Heart left ventricle (tissue), 16 donors: Measurements from ENCODE around the gene NUP43. TPM values are rescaled to one million over a fixed set of nuclear protein-coding genes. Genes with fewer than 3 reads are reported as not detected.
"Not testable (repeated sequence)": the region's sequence is repeated elsewhere in the genome, so short reads cannot be mapped to it uniquely, and the experiment has no call there.

Experiments
- ATAC-seq, 4 donors: fragments of 200-7000 bp; cut with Tn5 transposase; one replicate each; pipeline ENCODE4 v1.9.1; 2020 to 2022; ENCODE audit warnings: moderate library complexity in 4 of 4, mild to moderate bottlenecking in 3 of 4, moderate number of reproducible peaks in 1 of 4
- DNase-seq, 5 donors: peaks; one replicate each; pipeline ENCODE4 v3.0.0-alpha.2; 2020
- H3K27ac ChIP-seq, 12 donors: fragments of 200-600 bp; sonication (generic) in 4 of 12; one replicate each; pipeline versions ENCODE4 v1.5.0 to v1.8.0; 2016 to 2022; ENCODE audit warnings: mild to moderate bottlenecking in 2 of 12
- H3K27me3 ChIP-seq, 9 donors: fragments of 200-600 bp; sonication (generic) in 2 of 9; one replicate each; pipeline versions ENCODE4 v1.5.1 to v1.8.0; 2016 to 2022; ENCODE audit warnings: mild to moderate bottlenecking in 3 of 9
- H3K36me3 ChIP-seq, 9 donors: fragments of 200-600 bp; sonication (generic) in 2 of 9; one replicate each; pipeline versions ENCODE4 v1.5.0 to v1.8.0; 2018 to 2022; ENCODE audit warnings: mild to moderate bottlenecking in 2 of 9
- H3K4me1 ChIP-seq, 12 donors: fragments of 200-600 bp; sonication (generic) in 4 of 12; one replicate each; pipeline versions ENCODE4 v1.5.0 to v1.8.0; 2016 to 2022; ENCODE audit warnings: mild to moderate bottlenecking in 3 of 12
- H3K4me3 ChIP-seq, 12 donors: fragments of 200-600 bp; sonication (generic) in 4 of 12; one replicate each; pipeline versions ENCODE4 v1.5.0 to v1.8.0; 2017 to 2022; ENCODE audit warnings: mild to moderate bottlenecking in 9 of 12, moderate library complexity in 4 of 12
- H3K9me3 ChIP-seq, 12 donors: fragments of 200-600 bp; sonication (generic) in 4 of 12; one replicate each; pipeline versions ENCODE4 v1.5.0 to v1.8.0; 2016 to 2022; ENCODE audit warnings: mild to moderate bottlenecking in 1 of 12
- CTCF ChIP-seq, 12 donors: fragments of 200-600 bp; sonication (generic) in 4 of 12; IDR thresholded peaks; one replicate each; pipeline versions ENCODE4 v1.5.0 to v1.8.0; 2018 to 2022; ENCODE audit warnings: antibody characterized with exemption in 12 of 12, mild to moderate bottlenecking in 5 of 12
- POLR2A ChIP-seq, 2 donors: fragments of 450-650 bp; IDR thresholded peaks; one replicate each; pipeline ENCODE4 v1.6.1; 2017; ENCODE audit warnings: antibody characterized with exemption in 2 of 2, mild to moderate bottlenecking in 2 of 2, moderate library complexity in 2 of 2
- WGBS, 4 donors: extraction: QIAGEN DNeasy Blood & Tissue Kit in 2 of 4; methylation state at CpG; one replicate each; pipeline versions ENCODE4 v1.1.5 to v1.1.7; 2013 to 2018; 5-methylcytosine and 5-hydroxymethylcytosine counted together
- intact Hi-C, 10 donors: fragments of 100-400 bp; cut with DNase I; formaldehyde crosslinking; loops; one replicate each; pipeline versions ENCODE4 v1.11.1 to v1.14.2; 2022
- polyA plus RNA-seq, 2 donors: library from polyadenylated mRNA; stranded (reverse); fragments of 200-250 nt; gene quantifications; one replicate each; pipeline ENCODE4 v1.2.3, GENCODE V29; 2013
- total RNA-seq, 9 donors: library from RNA; depleted of rRNA in 2 of 9; stranded (reverse); fragments of >200 nt in 2 of 9; fragmentation: NEBNext Ultra II Directional in 3 of 9; extraction: Animal tissue kit (Norgen Biotek cat#: 25700) in 3 of 9; gene quantifications; one replicate each; pipeline versions ENCODE4 v1.1.0 to v1.2.4, GENCODE V29; 2016 to 2023
- donor health status: ischemic (EF 13 %, LVEDD 7.1; RV severe dilation, severe dysfunction).
- donor health status: healthy with polysubstance abuse.
- donor health status: DM: no; HTN: yes; CAD: no.
- donor health status: DM: no; HTN: no; CAD: no.
- donor health status: ischemic (EF 25% LVEDD 6.9; RV normal size, moderate dysfunction).
- donor health status: ischemic (EF 25% LVEDD 5.7; RV mildly dilated, moderate dysfunction).
- donor health status: healthy.
- donor health status: DM: yes; HTN: yes; CAD: no.
- donor health status: ischemic (EF 35%, LVEDD 5.7; RV mildly dilated, moderate dysfunction).
- donor health status: nonischemic (EF 11% LVEDD 7.7; RV severe dilation, severe dysfunction).
- donor health status: DM: yes; HTN: yes; CAD: no.
- donor health status: PGD.
- donor health status: ischemic (EF 29% LVEDD 5.4; RV normal size, mild dysfunction).
- donor health status: nonischemic (EF 23%, LVEDD 6.1; RV moderate dilation, normal function).

The NUP43 gene
- total and polyA plus RNA-seq, 11 donors: 12.2 to 32.9 (median 25.7) TPM

- Histone ChIP-seq H3K9me3 (no peaks in the 10 kb centered on the region), H3K27ac (peak within 1 kb of the TSS; percentile 49 to 96 (median 90)), H3K4me3 (peak within 1 kb of the TSS; percentile 65 to 100 (median 89)), H3K4me1 (peaks cover 0 to 63% (median 38%) of the 10 kb centered on the region in 12 donors), H3K27me3 (no peaks in the 10 kb centered on the region), H3K36me3 (no peaks in the 10 kb centered on the region)
- ATAC-seq: peak; percentile 94 to 98 (median 98)
- peak; percentile 89 to 96 (median 94) for DNase-seq
- TF ChIP-seq POLR2A (IDR thresholded peaks at IDR 0.05): peak in 1 of 2 donors; percentile 78
- no peak for TF ChIP-seq CTCF (IDR thresholded peaks at IDR 0.05)
- 0% methylated on average over 25 to 60 of the region's 60 CpGs for WGBS, 4 donors
- intact Hi-C loops: loop anchor here in 1 of 10 donors (10.0 kb wide), 1 partner anchor 115 kb away; the partner anchor contains the start of gene LRP11
These were observed 3.3 kb upstream of the NUP43 start, which contains the start of gene PCMT1 for GRCh38 chr6:149749594-149750135. TSS of gene PCMT1 (plus strand) at chr6:149749741. CDS start at chr6:149749902, 161 bp downstream.

GRCh38 chr6:149749082-149749593, 2.8 kb upstream of the NUP43 start:
- Histone ChIP-seq H3K27ac (peak overlapping the region; percentile 49 to 96 (median 90)), H3K4me3 (peak overlapping the region; percentile 65 to 100 (median 89)), H3K4me1 (peaks cover 0 to 58% (median 35%) of the 10 kb centered on the region in 12 donors)
- peak in 3 of 4 donors; percentile 0 to 27 (median 8) for ATAC-seq
- WGBS, 4 donors: 0% methylated on average over 4 to 25 of the region's 38 CpGs; no CpG with 5 or more reads in 1 of the 4 donors
- intact Hi-C loops: loop anchor here in 1 of 10 donors (10.0 kb wide), 1 partner anchor 116 kb away; the partner anchor contains the start of gene LRP11
- not testable (repeated sequence) for H3K27me3 ChIP-seq, DNase-seq, H3K9me3 ChIP-seq, H3K36me3 ChIP-seq

GRCh38 chr6:149745252-149745651, 1.1 kb downstream of the NUP43 start:
- not testable (repeated sequence) for ATAC-seq, H3K9me3 ChIP-seq, H3K27ac ChIP-seq, DNase-seq, H3K27me3 ChIP-seq
- 74 to 88% (median 78%) methylated on average over 10 of the region's 10 CpGs for WGBS, 4 donors
- Histone ChIP-seq H3K4me1 (peaks cover 0 to 21% (median 14%) of the 10 kb centered on the region in 12 donors), H3K4me3 (peak overlapping the region in 9 of 12 donors; percentile 62 to 91 (median 74)), H3K36me3 (peaks cover 0 to 42% (median 34%) of the 10 kb centered on the region in 9 donors)
- intact Hi-C loops: loop anchor here in 1 of 10 donors (10.0 kb wide), 1 partner anchor 120 kb away; the partner anchor contains the start of gene LRP11

GRCh38 chr6:149734915-149735314, 11.4 kb downstream of the NUP43 start:
- no peak overlapping the region for H3K4me3 ChIP-seq
- no peaks in the 10 kb centered on the region for H3K4me1 ChIP-seq
- ATAC-seq (no peak), DNase-seq (no peak)
- intact Hi-C loops: loop anchor here in 1 of 10 donors (10.0 kb wide), 1 partner anchor 190 kb away; the partner anchor contains the start of gene RAET1G
- 98 to 100% (median 99%) methylated on average over 1 of the region's 1 CpG for WGBS, 4 donors
- no peak overlapping the region for H3K27ac ChIP-seq
- TF ChIP-seq POLR2A (IDR thresholded peaks at IDR 0.05) (no peak), CTCF (IDR thresholded peaks at IDR 0.05) (no peak)
- H3K9me3 ChIP-seq: no peaks in the 10 kb centered on the region
- no peaks in the 10 kb centered on the region for H3K27me3 ChIP-seq
- H3K36me3 ChIP-seq: peaks cover 0 to 100% (median 94%) of the 10 kb centered on the region in 9 donors

GRCh38 chr6:149733089-149733720, 13.1 kb downstream of the NUP43 start:
- intact Hi-C loops: loop anchor here in 1 of 10 donors (10.0 kb wide), 1 partner anchor 192 kb away; the partner anchor contains the start of gene RAET1G
- DNase-seq (no peak), ATAC-seq (no peak)
- WGBS, 4 donors: 95 to 100% (median 97%) methylated on average over 2 of the region's 2 CpGs
- H3K36me3 ChIP-seq: peaks cover 0 to 100% (median 94%) of the 10 kb centered on the region in 9 donors
- H3K9me3 ChIP-seq: no peaks in the 10 kb centered on the region
- no peak overlapping the region for H3K27ac ChIP-seq
- no peak overlapping the region for H3K4me3 ChIP-seq
- TF ChIP-seq POLR2A (IDR thresholded peaks at IDR 0.05): no peak
- no peak for TF ChIP-seq CTCF (IDR thresholded peaks at IDR 0.05)
- no peaks in the 10 kb centered on the region for H3K27me3 ChIP-seq
- peaks cover 0 to 15% (median 0%) of the 10 kb centered on the region in 12 donors for H3K4me1 ChIP-seq
